SK-N-SH treated with all-trans-retinoic acid at 6 μM for 48 hours (cell line): Measurements from ENCODE around the gene C1RL.

ENCODE experiments used
- ATAC-seq: fragments of 200-7000 bp; cut with Tn5 transposase; 3 replicates; pipeline ENCODE4 v1.9.1; 2020; ENCODE audit warnings: mild to moderate bottlenecking, moderate library complexity
- ARNTL ChIP-seq: fragments of 450-650 bp; formaldehyde crosslinking; IDR thresholded peaks from 2 replicates; pipeline ENCODE4 v1.5.0; 2020; ENCODE audit warnings: low read depth, mild to moderate bottlenecking, moderate library complexity, borderline replicate concordance
- BACH2 ChIP-seq: fragments of 250-450 bp; sonication (Bioruptor Pico); IDR thresholded peaks from 2 replicates; pipeline ENCODE4 v1.9.0; 2021; ENCODE audit warnings: mild to moderate bottlenecking, borderline replicate concordance
- CREB5 ChIP-seq: fragments of 250-450 bp; sonication (Bioruptor Pico); IDR thresholded peaks from 2 replicates; pipeline ENCODE4 v1.5.1; 2020; ENCODE audit warnings: low read depth, mild to moderate bottlenecking, moderate library complexity
- ESRRG ChIP-seq: fragments of 250-450 bp; sonication (Bioruptor Pico); IDR thresholded peaks from 2 replicates; pipeline ENCODE4 v1.6.1; 2021; ENCODE audit warnings: mild to moderate bottlenecking
- GLIS3 ChIP-seq: fragments of 250-450 bp; sonication (Bioruptor Pico); IDR thresholded peaks from 2 replicates; pipeline ENCODE4 v1.5.0; 2020; ENCODE audit warnings: mild to moderate bottlenecking, moderate library complexity
- ISL1 ChIP-seq: fragments of 250-450 bp; sonication (Bioruptor Pico); IDR thresholded peaks from 2 replicates; pipeline ENCODE4 v2.1.2; 2022; ENCODE audit warnings: mild to moderate bottlenecking, moderate library complexity
- OSR1 ChIP-seq: fragments of 250-450 bp; sonication (Bioruptor Pico); IDR thresholded peaks from 2 replicates; pipeline ENCODE4 v1.8.0; 2022; ENCODE audit warnings: moderate library complexity, mild to moderate bottlenecking, inconsistent platforms
- POU6F1 ChIP-seq: fragments of 250-450 bp; sonication (Bioruptor Pico); IDR thresholded peaks from 2 replicates; pipeline ENCODE4 v1.8.0; 2021; ENCODE audit warnings: low read depth, mild to moderate bottlenecking, moderate library complexity, borderline replicate concordance
- PPARA ChIP-seq: fragments of 250-450 bp; sonication (Bioruptor Pico); IDR thresholded peaks from 2 replicates; pipeline ENCODE4 v1.5.0; 2020; ENCODE audit warnings: mild to moderate bottlenecking, borderline replicate concordance
- RARB ChIP-seq: fragments of 250-450 bp; sonication (Bioruptor Pico); IDR thresholded peaks from 2 replicates; pipeline ENCODE4 v1.8.0; 2021; ENCODE audit warnings: mild to moderate bottlenecking, moderate library complexity
- TSHZ2 ChIP-seq: fragments of 250-450 bp; sonication (Bioruptor Pico); IDR thresholded peaks from 2 replicates; pipeline ENCODE4 v1.5.0; 2020; ENCODE audit warnings: mild to moderate bottlenecking, moderate library complexity
- ZC3H10 ChIP-seq: fragments of 250-450 bp; sonication (Bioruptor Pico); IDR thresholded peaks from 2 replicates; pipeline ENCODE4 v1.5.1; 2021; ENCODE audit warnings: mild to moderate bottlenecking, moderate library complexity
- ZFP3 ChIP-seq: fragments of 250-450 bp; sonication (Bioruptor Pico); IDR thresholded peaks from 2 replicates; pipeline ENCODE4 v1.5.0; 2020; ENCODE audit warnings: mild to moderate bottlenecking, moderate library complexity
- ZNF565 ChIP-seq: fragments of 450-650 bp; formaldehyde crosslinking; conservative IDR thresholded peaks from 2 replicates; pipeline ENCODE4 v1.5.0; 2020; ENCODE audit warnings: low read depth, mild to moderate bottlenecking, moderate library complexity
- ZNF70 ChIP-seq: fragments of 450-650 bp; formaldehyde crosslinking; IDR thresholded peaks from 2 replicates; pipeline ENCODE4 v1.5.0; 2020; ENCODE audit warnings: mild to moderate bottlenecking, moderate library complexity
- ZNF8 ChIP-seq: fragments of 450-650 bp; formaldehyde crosslinking; IDR thresholded peaks from 2 replicates; pipeline ENCODE4 v1.5.0; 2020; ENCODE audit warnings: mild to moderate bottlenecking, moderate library complexity
- TF ChIP-seq, protein P1 (sequence below): fragments of 250-450 bp; sonication (Bioruptor Pico); IDR thresholded peaks from 2 replicates; pipeline ENCODE4 v1.5.1; 2021; ENCODE audit warnings: mild to moderate bottlenecking, moderate library complexity

C1RL gene

GRCh38 chr12:7096006-7096932, 12.7 kb downstream of the C1RL start:
- ATAC-seq = no peak
- TF ChIP-seq ESRRG (CRISPR knock-in tag) (no peak), ZFP3 (CRISPR knock-in tag) (no peak), ISL1 (no peak), POU6F1 (CRISPR knock-in tag) (no peak), ZC3H10 (CRISPR knock-in tag) (no peak), TSHZ2 (no peak), OSR1 (CRISPR knock-in tag) (no peak)
- TF ChIP-seq, protein P1, sequence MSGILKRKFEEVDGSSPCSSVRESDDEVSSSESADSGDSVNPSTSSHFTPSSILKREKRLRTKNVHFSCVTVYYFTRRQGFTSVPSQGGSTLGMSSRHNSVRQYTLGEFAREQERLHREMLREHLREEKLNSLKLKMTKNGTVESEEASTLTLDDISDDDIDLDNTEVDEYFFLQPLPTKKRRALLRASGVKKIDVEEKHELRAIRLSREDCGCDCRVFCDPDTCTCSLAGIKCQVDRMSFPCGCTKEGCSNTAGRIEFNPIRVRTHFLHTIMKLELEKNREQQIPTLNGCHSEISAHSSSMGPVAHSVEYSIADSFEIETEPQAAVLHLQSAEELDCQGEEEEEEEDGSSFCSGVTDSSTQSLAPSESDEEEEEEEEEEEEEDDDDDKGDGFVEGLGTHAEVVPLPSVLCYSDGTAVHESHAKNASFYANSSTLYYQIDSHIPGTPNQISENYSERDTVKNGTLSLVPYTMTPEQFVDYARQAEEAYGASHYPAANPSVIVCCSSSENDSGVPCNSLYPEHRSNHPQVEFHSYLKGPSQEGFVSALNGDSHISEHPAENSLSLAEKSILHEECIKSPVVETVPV (CRISPR knock-in tag) = no peak

GRCh38 chr12:7093892-7094291, 15.1 kb downstream of the C1RL start:
- no peak for TF ChIP-seq ARNTL (CRISPR knock-in tag)
- TF ChIP-seq ZNF8 = no peak
- no peak for TF ChIP-seq ZNF565
- TF ChIP-seq, protein P1 (CRISPR knock-in tag) = no peak
- TF ChIP-seq CREB5 (CRISPR knock-in tag) = no peak
- no peak for TF ChIP-seq ZNF70 (CRISPR knock-in tag)
- no peak for TF ChIP-seq GLIS3 (CRISPR knock-in tag)
- no peak for TF ChIP-seq BACH2 (CRISPR knock-in tag)
- no peak for TF ChIP-seq PPARA (CRISPR knock-in tag)
- no peak for TF ChIP-seq ESRRG (CRISPR knock-in tag)
- no peak for TF ChIP-seq ZC3H10 (CRISPR knock-in tag)
- TF ChIP-seq POU6F1 (CRISPR knock-in tag) = no peak
- no peak for TF ChIP-seq ZFP3 (CRISPR knock-in tag)
- TF ChIP-seq TSHZ2 = no peak
- TF ChIP-seq OSR1 (CRISPR knock-in tag) = no peak
- no peak for TF ChIP-seq RARB (CRISPR knock-in tag)
- peak; percentile 8; the same call in 1 of the 3 replicates for ATAC-seq
